GM12878 (cell line): Measurements from ENCODE around the gene LCT. TPM values are rescaled to one million over a fixed set of nuclear protein-coding genes. Genes with fewer than 3 reads are reported as not detected.

Experiments
- HDGF ChIP-seq: fragments of 450-650 bp; IDR thresholded peaks from 2 replicates; pipeline ENCODE4 v1.6.1; 2016; ENCODE audit warnings: antibody characterized with exemption
- IKZF1 ChIP-seq: fragments of 450-650 bp; conservative IDR thresholded peaks from 2 replicates; pipeline ENCODE4 v1.6.1; 2017; ENCODE audit warnings: antibody characterized with exemption, mild to moderate bottlenecking
- IRF5 ChIP-seq: fragments of 450-650 bp; IDR thresholded peaks from 2 replicates; pipeline ENCODE4 v1.6.1; 2017; ENCODE audit warnings: borderline replicate concordance
- NR2C2 ChIP-seq: IDR thresholded peaks from 2 replicates; pipeline ENCODE4 v1.6.1; 2011; ENCODE audit warnings: borderline replicate concordance, low read depth; ENCODE audit not compliant: control insufficient read depth, insufficient read length
- PML ChIP-seq: IDR thresholded peaks from 2 replicates; pipeline ENCODE4 v1.6.1; 2012; ENCODE audit warnings: low read length, inconsistent platforms
- RELB ChIP-seq: fragments of 450-650 bp; IDR thresholded peaks from 2 replicates; pipeline ENCODE4 v1.6.1; 2017; ENCODE audit warnings: low read depth, mild to moderate bottlenecking, moderate library complexity
- ZBED1 ChIP-seq: IDR thresholded peaks from 2 replicates; pipeline ENCODE4 v1.6.1; 2016; ENCODE audit warnings: borderline replicate concordance
- ZNF687 ChIP-seq: fragments of 450-650 bp; IDR thresholded peaks from 2 replicates; pipeline ENCODE4 v1.6.1; 2017; ENCODE audit warnings: mild to moderate bottlenecking, moderate library complexity
- polyA plus RNA-seq, 11 experiments: library from polyadenylated mRNA; depleted of rRNA in 4 of 11; unstranded in 6 of 11; stranded (reverse) in 5 of 11; fragments of >200 nt; fragmentation: Nextera tagmentation in 4 of 11; fragmentation: Illumina TruSeq in 1 of 11; extraction: Ambion mirVana in 4 of 11; extraction: Trizol in 1 of 11; gene quantifications; 1 replicate in 1 of 11; 2 replicates in 10 of 11; pipeline versions ENCODE4 v1.2.1 to v1.2.3, GENCODE V29; 2011 to 2016; ENCODE audit warnings: inconsistent platforms in 2 of 11, missing spikeins in 2 of 11, low read depth in 1 of 11
- total RNA-seq, 4 experiments: library from RNA; depleted of rRNA in 3 of 4; stranded (reverse); fragments of >200 nt in 3 of 4; fragmentation: Illumina TruSeq in 1 of 4; extraction: Trizol in 1 of 4; gene quantifications; 2 replicates each; pipeline versions ENCODE4 v1.2.1 to v1.2.3, GENCODE V29; 2013 to 2021

Gene LCT
- total and polyA plus RNA-seq, 10 of the 15 experiments (the other 5 are each of a cell fraction or from before 2014, with no cell fraction given), result 0.02 to 0.09 (median 0.07) TPM; not detected in 3

GRCh38 chr2:135741395-135742324, 95.3 kb downstream of the LCT start, which contains the start of gene UBXN4 (continued):
- TF ChIP-seq ZNF687 (peak; percentile 54; the same call in 1 of the 2 replicates), IRF5 (no peak; the same call in 1 of the 2 replicates), NR2C2 (no peak), IKZF1 (peak; percentile 83), HDGF (peak; percentile 92), PML (peak; percentile 53), ZBED1 (peak; percentile 76; the same call in 1 of the 2 replicates), RELB (0 out of 2 replicates have a peak, but pooled peaks have one; percentile 46)
